Measurements from ENCODE around the gene ANKLE2.

DNA sequence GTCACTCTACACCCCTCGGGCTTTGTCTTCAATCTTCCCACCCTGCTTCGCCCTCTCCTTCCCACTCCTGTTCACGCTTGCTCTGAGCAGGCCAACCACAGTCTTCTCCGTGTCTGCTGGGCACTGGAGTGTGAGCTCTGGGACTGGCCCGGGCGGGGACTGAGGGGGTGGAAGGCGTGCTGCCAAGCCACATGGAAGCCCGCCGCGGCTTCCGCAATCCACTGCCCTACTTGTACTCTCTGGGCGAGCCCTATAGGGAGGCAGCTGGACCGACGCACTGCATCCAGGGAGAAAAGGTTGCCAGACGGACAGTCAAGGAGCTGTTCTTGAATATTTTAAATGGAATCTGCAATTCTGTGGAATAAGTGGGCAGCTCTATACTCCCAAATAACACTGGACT, 42.3 kb upstream of the ANKLE2 start:
- no peak for TF ChIP-seq ZNF384 (IDR thresholded peaks at IDR 0.05)
- TF ChIP-seq SUZ12 (IDR thresholded peaks at IDR 0.05) = no peak
- no peak for TF ChIP-seq SP1 (IDR thresholded peaks at IDR 0.05)
- no peak for TF ChIP-seq FOXK2 (IDR thresholded peaks at IDR 0.05)
- no peak for TF ChIP-seq FOXM1 (IDR thresholded peaks at IDR 0.05; ENCODE audit: borderline replicate concordance)
- no peak for TF ChIP-seq TARDBP (IDR thresholded peaks at IDR 0.05)
- no peak for TF ChIP-seq ARNT (IDR thresholded peaks at IDR 0.05)
- TF ChIP-seq NFRKB (IDR thresholded peaks at IDR 0.05) = no peak
- TF ChIP-seq L3MBTL2 (conservative IDR thresholded peaks at IDR 0.05) = no peak
- no peak for TF ChIP-seq ELF4 (IDR thresholded peaks at IDR 0.05)
- no peak for TF ChIP-seq HDGF (IDR thresholded peaks at IDR 0.05; ENCODE audit: borderline replicate concordance)
- TF ChIP-seq FOXA1 (IDR thresholded peaks at IDR 0.05) = no peak
- TF ChIP-seq CTBP1 (IDR thresholded peaks at IDR 0.05; ENCODE audit: borderline replicate concordance) = no peak
- no peak for TF ChIP-seq BHLHE40 (IDR thresholded peaks at IDR 0.05; ENCODE audit: borderline replicate concordance)
